ENCODE results near the gene SNAP29. TPM values are rescaled to one million over a fixed set of nuclear protein-coding genes. Genes with fewer than 3 reads are reported as not detected.

Gene SNAP29
- total and polyA plus RNA-seq, 9 of the 15 experiments (the other 6 are each of a cell fraction or from before 2014, with no cell fraction given) = 19.5 to 250 (median 75.9) TPM

DNA sequence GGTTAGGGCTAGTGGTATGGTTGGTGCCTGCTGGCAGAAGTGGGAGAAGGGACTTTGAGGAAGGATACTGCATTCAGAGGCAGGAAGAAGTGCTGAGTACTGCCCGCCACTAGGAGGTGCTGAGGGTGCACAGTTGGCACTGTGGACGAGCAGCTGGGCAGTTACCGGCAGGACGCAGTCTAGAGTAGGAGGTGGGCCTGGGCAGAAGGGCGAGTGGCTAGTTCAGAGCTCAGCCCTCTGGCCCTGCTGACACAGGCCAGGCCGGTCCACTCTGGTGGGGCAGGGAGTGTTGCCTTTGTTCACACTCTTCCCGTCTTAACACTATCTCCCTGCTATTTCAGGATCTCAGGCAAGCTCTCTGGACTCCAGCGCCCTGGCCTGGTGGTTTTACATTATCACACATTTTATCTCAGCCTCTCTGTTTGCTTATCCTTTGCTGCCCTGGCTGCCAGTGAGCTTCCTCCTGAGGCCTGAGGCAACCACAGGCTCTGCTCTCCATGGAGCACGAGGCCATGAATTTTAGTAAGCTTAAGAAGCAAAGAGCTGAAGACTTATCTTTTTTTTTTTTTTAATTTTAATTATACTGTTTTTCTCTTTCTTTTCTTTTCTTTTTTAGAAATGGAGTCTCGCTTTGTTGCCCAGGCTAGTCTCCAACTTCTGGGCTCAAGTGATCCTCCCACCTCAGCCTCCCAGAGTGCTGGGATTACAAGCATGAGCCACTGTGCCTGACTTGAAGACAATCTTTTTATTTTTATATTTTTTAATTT lies 26.9 kb downstream of the SNAP29 start (continued):
- TF ChIP-seq TAF7 (tag; IDR thresholded peaks at IDR 0.05) = no peak; the same call in 1 of the 2 replicates
- no peak for TF ChIP-seq POLR3G (IDR thresholded peaks at IDR 0.05; ENCODE audit: extremely low read depth, insufficient read length, insufficient replicate concordance)
- TF ChIP-seq KLF1 (tag; IDR thresholded peaks at IDR 0.05) = 0 out of 2 replicates have a peak, but pooled peaks have one; percentile 11
- no peak for TF ChIP-seq BRF2 (IDR thresholded peaks at IDR 0.05; ENCODE audit: borderline replicate concordance, insufficient read depth, insufficient read length)
- 0 out of 4 replicates have a peak, but pooled peaks of 1 of the 2 experiments have one; percentile 63 for TF ChIP-seq BCLAF1 (IDR thresholded peaks at IDR 0.05; ENCODE audit: borderline replicate concordance in 1 of 2, control insufficient read depth in 1 of 2, low read depth in 2 of 2, low read length in 1 of 2)
- TF ChIP-seq MAFF (IDR thresholded peaks at IDR 0.05; ENCODE audit: low read length) = peak; percentile 39
- TF ChIP-seq, protein P1, sequence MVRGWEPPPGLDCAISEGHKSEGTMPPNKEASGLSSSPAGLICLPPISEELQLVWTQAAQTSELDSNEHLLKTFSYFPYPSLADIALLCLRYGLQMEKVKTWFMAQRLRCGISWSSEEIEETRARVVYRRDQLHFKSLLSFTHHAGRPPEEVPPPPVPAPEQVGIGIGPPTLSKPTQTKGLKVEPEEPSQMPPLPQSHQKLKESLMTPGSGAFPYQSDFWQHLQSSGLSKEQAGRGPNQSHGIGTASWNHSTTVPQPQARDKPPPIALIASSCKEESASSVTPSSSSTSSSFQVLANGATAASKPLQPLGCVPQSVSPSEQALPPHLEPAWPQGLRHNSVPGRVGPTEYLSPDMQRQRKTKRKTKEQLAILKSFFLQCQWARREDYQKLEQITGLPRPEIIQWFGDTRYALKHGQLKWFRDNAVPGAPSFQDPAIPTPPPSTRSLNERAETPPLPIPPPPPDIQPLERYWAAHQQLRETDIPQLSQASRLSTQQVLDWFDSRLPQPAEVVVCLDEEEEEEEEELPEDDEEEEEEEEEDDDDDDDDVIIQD (CRISPR knock-in tag; IDR thresholded peaks at IDR 0.05) = peak; percentile 67; the same call in 1 of the 2 replicates
- TF ChIP-seq, protein P2, sequence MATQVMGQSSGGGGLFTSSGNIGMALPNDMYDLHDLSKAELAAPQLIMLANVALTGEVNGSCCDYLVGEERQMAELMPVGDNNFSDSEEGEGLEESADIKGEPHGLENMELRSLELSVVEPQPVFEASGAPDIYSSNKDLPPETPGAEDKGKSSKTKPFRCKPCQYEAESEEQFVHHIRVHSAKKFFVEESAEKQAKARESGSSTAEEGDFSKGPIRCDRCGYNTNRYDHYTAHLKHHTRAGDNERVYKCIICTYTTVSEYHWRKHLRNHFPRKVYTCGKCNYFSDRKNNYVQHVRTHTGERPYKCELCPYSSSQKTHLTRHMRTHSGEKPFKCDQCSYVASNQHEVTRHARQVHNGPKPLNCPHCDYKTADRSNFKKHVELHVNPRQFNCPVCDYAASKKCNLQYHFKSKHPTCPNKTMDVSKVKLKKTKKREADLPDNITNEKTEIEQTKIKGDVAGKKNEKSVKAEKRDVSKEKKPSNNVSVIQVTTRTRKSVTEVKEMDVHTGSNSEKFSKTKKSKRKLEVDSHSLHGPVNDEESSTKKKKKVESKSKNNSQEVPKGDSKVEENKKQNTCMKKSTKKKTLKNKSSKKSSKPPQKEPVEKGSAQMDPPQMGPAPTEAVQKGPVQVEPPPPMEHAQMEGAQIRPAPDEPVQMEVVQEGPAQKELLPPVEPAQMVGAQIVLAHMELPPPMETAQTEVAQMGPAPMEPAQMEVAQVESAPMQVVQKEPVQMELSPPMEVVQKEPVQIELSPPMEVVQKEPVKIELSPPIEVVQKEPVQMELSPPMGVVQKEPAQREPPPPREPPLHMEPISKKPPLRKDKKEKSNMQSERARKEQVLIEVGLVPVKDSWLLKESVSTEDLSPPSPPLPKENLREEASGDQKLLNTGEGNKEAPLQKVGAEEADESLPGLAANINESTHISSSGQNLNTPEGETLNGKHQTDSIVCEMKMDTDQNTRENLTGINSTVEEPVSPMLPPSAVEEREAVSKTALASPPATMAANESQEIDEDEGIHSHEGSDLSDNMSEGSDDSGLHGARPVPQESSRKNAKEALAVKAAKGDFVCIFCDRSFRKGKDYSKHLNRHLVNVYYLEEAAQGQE (IDR thresholded peaks at IDR 0.05; ENCODE audit: borderline replicate concordance) = peak; percentile 98
- TF ChIP-seq, protein P2 (CRISPR knock-in tag; IDR thresholded peaks at IDR 0.05; ENCODE audit: low read depth) = peak; percentile 91
- TF ChIP-seq GABPB2 (CRISPR knock-in tag; conservative IDR thresholded peaks at IDR 0.05) = peak; percentile 89; the same call in 1 of the 2 replicates
